RWPE2 (cell line): ENCODE measurements around the gene MTRFR.

Source experiments
- ATAC-seq: fragments of 200-7000 bp; cut with Tn5 transposase; 3 replicates; pipeline ENCODE4 v1.9.1; 2021; ENCODE audit warnings: low read depth
- DNase-seq: peaks from one replicate; pipeline ENCODE4 v3.0.0-alpha.2; 2020; ENCODE audit warnings: low spot score
- H3K27ac ChIP-seq: fragments of 450-650 bp; 2 replicates; pipeline ENCODE4 v1.5.1; 2017; ENCODE audit warnings: mild to moderate bottlenecking; ENCODE audit not compliant: poor library complexity, severe bottlenecking
- H3K27me3 ChIP-seq: fragments of 250-450 bp; sonication (Bioruptor Pico); 2 replicates; pipeline ENCODE4 v1.5.1; 2021; ENCODE audit warnings: mild to moderate bottlenecking, moderate library complexity; ENCODE audit not compliant: insufficient read depth, poor library complexity, severe bottlenecking
- H3K36me3 ChIP-seq: fragments of 250-450 bp; sonication (Bioruptor Pico); 2 replicates; pipeline ENCODE4 v1.5.1; 2020; ENCODE audit warnings: low read depth, mild to moderate bottlenecking, moderate library complexity
- H3K4me1 ChIP-seq: fragments of 250-450 bp; sonication (Bioruptor Pico); 2 replicates; pipeline ENCODE4 v1.5.1; 2021; ENCODE audit warnings: mild to moderate bottlenecking, moderate library complexity; ENCODE audit not compliant: insufficient read depth, poor library complexity, severe bottlenecking
- H3K4me3 ChIP-seq: fragments of 250-450 bp; sonication (Bioruptor Pico); 2 replicates; pipeline ENCODE4 v1.5.1; 2021; ENCODE audit warnings: mild to moderate bottlenecking, moderate library complexity; ENCODE audit not compliant: severe bottlenecking
- H3K9me3 ChIP-seq: fragments of 250-450 bp; sonication (Bioruptor Pico); 2 replicates; pipeline ENCODE4 v1.5.1; 2021; ENCODE audit warnings: mild to moderate bottlenecking, moderate library complexity; ENCODE audit not compliant: severe bottlenecking
- CTCF ChIP-seq: fragments of 450-650 bp; IDR thresholded peaks from one replicate; pipeline ENCODE4 v1.5.1; 2017; ENCODE audit warnings: mild to moderate bottlenecking, moderate library complexity; ENCODE audit not compliant: poor library complexity, severe bottlenecking

MTRFR gene

GRCh38 chr12:123265851-123266678, 32.8 kb downstream of the MTRFR start:
- H3K27me3 ChIP-seq = no peaks in the 10 kb centered on the region
- no peak for ATAC-seq
- no peak overlapping the region for H3K4me3 ChIP-seq
- peaks cover 41% of the 10 kb centered on the region for H3K36me3 ChIP-seq
- H3K9me3 ChIP-seq = peaks cover 2% of the 10 kb centered on the region
- H3K27ac ChIP-seq = no peak overlapping the region
- no peak for TF ChIP-seq CTCF
- peak; percentile 58 for DNase-seq
- H3K4me1 ChIP-seq = no peaks in the 10 kb centered on the region

- no peaks in the 10 kb centered on the region for H3K27me3 ChIP-seq
- TF ChIP-seq CTCF = no peak
These were observed 33.5 kb downstream of the MTRFR start for GRCh38 chr12:123266679-123267277.

GRCh38 chr12:123267335-123267920, 34.2 kb downstream of the MTRFR start:
- no peaks in the 10 kb centered on the region for H3K4me1 ChIP-seq
- H3K27ac ChIP-seq = no peak overlapping the region
- H3K36me3 ChIP-seq = peaks cover 27% of the 10 kb centered on the region
- DNase-seq (no peak), ATAC-seq (no peak)
- no peak overlapping the region for H3K4me3 ChIP-seq
- H3K27me3 ChIP-seq = no peaks in the 10 kb centered on the region
- H3K9me3 ChIP-seq = no peaks in the 10 kb centered on the region
- TF ChIP-seq CTCF = no peak

More at GRCh38 chr12:123266679-123267277, 33.5 kb downstream of the MTRFR start:
- Histone ChIP-seq H3K36me3 (peaks cover 34% of the 10 kb centered on the region), H3K4me3 (no peak overlapping the region), H3K9me3 (no peaks in the 10 kb centered on the region), H3K4me1 (no peaks in the 10 kb centered on the region), H3K27ac (no peak overlapping the region)
- ATAC-seq (no peak), DNase-seq (peak; percentile 60)

DNA sequence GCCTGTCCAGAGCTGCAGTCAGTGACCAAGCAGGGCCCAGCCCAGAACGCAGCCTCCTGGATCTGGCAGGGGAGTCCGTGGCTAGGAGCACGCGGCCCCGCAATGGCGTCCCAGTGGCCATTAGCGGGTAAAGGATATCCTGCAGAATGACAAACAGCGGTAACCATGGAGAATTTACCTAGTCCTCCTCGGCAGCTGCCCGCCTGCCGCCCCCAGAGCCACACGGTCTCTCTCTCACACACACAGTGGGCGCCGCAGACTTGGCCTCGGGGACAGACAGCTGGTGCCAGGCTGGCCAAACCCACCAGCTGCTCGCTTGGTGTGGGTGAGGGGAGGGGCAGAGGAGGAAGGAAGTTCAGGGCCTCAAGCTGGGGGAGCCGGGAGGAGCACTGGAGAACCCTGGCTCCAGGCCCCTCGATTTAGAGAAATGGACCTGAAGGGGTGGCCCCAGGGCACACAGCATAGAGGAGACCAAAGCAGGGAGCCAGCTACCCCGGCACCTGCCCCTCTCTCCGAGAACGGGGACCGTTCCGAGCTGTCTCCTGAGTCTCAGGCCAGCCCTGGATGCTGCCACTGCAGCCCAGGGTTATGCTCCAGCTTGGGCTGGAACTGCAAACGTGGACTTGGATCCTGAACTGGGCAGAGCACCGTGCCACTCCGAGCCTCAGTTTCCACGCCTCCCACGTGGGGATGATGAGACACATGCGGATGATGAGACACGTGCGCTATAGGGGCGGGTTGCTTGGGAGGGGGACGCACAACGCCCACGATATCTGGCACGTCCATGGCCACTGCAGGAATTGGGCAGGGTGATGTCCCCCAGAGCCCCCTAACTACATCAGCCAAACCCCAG, 35.0 kb downstream of the MTRFR start:
- TF ChIP-seq CTCF = no peak
- DNase-seq = no peak
- Histone ChIP-seq H3K27me3 (no peaks in the 10 kb centered on the region), H3K4me3 (no peak overlapping the region), H3K9me3 (no peaks in the 10 kb centered on the region), H3K27ac (no peak overlapping the region), H3K4me1 (no peaks in the 10 kb centered on the region), H3K36me3 (peaks cover 23% of the 10 kb centered on the region)
- ATAC-seq = no peak
